AG10803 (cell line): ENCODE data around the gene SPEG.

Source experiments
- DNase-seq: peaks from one replicate; pipeline ENCODE4 v3.0.0; 2010; ENCODE audit warnings: low read depth
- H3K4me3 ChIP-seq: 2 replicates; pipeline ENCODE4 v1.5.1; 2011; ENCODE audit warnings: mild to moderate bottlenecking, low read length, control low read depth
- TF ChIP-seq, protein P1 (sequence below): conservative IDR thresholded peaks from 2 replicates; pipeline ENCODE4 v1.5.1; 2011; ENCODE audit warnings: mild to moderate bottlenecking, low read length, control low read depth, inconsistent platforms

The SPEG gene

DNA sequence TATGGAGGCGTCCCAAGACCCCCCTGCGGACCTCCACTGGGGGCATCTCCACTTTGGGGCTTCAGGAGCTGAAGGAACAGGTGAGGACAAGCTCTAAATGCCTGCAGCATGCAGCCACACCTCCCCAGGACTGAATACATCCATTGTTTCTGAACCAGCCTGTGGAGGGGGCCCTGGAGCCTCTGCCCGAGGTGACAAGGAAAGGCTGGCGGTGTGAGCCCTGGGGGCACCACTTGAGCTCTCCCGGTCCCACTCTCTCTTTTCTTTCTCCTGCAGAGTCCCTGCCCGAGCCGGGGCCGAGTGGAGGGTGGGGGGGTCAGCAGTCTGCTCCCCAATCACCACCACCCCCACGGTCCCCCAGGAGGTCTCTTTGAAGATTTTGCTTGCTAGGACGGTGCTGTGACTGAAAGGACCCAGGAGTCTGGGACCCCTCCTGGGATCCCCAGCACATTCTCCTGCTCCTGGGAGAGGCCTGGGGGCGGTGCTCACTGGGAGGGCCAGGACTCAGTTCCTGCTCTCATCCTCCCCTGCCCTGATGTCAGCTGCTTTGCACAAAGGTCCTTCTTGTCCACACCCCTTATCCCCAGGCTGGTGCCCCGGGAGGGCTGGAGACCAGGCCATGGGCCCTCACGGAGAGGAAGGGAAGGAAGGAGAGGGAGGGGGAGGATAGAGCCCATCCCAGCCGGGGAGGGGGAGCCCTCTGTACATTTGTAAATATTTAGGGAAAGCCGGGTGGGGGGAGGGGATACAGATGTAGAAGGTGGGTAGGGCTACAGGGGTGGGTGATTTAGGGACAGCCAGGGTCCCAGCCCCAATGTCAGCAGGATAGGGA lies 103.2 kb downstream of the SPEG start:
- DNase-seq: no peak
- TF ChIP-seq, protein P1, sequence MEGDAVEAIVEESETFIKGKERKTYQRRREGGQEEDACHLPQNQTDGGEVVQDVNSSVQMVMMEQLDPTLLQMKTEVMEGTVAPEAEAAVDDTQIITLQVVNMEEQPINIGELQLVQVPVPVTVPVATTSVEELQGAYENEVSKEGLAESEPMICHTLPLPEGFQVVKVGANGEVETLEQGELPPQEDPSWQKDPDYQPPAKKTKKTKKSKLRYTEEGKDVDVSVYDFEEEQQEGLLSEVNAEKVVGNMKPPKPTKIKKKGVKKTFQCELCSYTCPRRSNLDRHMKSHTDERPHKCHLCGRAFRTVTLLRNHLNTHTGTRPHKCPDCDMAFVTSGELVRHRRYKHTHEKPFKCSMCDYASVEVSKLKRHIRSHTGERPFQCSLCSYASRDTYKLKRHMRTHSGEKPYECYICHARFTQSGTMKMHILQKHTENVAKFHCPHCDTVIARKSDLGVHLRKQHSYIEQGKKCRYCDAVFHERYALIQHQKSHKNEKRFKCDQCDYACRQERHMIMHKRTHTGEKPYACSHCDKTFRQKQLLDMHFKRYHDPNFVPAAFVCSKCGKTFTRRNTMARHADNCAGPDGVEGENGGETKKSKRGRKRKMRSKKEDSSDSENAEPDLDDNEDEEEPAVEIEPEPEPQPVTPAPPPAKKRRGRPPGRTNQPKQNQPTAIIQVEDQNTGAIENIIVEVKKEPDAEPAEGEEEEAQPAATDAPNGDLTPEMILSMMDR: no peak
- no peak overlapping the region for H3K4me3 ChIP-seq

DNA sequence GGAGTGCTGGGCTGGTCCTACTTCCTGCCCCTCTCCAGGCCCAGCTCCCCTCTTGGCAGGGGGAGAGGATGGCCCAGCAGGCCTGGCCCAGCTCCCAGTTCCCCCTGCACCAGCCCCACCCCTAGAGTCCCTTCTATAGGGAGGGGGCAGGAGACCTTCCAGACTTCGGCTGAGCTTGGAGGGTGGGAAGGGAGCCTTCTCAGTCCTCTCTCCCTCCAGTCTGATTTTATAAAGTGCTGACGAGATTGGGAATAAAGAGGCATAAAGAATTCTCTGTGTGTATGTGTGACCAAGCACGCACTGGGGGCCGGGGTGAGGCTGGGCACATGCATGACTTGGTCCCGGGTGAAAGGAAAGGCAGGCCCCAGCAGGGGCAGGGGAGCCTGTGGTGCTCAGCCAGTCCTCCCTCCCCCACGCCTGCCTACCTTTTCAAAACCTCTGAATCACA lies 103.9 kb downstream of the SPEG start:
- DNase-seq: no peak
- no peak overlapping the region for H3K4me3 ChIP-seq
- TF ChIP-seq, protein P1: no peak

DNA sequence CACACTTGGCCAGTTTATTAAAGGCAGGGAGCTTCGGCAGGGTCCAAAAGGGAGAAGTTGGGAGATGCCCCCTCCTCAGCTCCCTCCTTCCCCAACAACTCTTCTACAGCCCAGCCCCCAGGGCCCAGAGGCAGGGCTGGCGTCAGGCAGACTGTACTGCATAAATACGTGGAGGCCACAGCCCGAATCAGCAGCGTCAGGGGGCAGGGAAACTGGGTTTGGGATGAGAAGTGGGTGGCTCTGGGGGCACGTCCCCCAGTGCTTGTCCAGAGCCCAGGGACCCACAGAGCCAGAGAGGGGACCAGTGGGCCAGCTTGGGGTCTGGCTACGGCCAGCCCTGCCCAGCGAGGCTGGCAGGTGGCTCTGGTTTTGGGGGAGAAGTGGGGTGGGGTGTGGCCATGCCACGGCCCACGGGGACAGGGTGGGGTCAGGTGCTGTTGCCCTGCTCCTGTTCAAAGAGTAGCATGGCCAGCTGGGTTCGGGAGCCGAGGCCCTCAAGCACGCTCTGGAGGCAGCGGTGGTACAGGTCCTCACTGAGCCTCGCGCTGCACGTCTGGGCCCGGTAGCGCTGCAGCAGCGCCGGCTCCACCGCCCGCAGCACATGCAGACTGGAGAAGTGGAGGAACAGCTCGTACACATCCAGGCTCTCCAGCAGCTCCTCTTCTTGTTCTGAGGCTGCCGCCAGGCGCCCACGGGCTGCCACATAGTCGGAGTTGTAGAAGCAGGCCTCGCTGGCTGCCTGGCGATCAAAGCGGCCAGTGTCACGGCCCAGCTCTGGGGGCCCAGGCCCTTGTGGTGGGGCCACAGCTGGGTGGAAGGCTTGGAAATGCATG lies 104.5 kb downstream of the SPEG start:
- H3K4me3 ChIP-seq: no peak overlapping the region
- DNase-seq: no peak
- TF ChIP-seq, protein P1: no peak

DNA sequence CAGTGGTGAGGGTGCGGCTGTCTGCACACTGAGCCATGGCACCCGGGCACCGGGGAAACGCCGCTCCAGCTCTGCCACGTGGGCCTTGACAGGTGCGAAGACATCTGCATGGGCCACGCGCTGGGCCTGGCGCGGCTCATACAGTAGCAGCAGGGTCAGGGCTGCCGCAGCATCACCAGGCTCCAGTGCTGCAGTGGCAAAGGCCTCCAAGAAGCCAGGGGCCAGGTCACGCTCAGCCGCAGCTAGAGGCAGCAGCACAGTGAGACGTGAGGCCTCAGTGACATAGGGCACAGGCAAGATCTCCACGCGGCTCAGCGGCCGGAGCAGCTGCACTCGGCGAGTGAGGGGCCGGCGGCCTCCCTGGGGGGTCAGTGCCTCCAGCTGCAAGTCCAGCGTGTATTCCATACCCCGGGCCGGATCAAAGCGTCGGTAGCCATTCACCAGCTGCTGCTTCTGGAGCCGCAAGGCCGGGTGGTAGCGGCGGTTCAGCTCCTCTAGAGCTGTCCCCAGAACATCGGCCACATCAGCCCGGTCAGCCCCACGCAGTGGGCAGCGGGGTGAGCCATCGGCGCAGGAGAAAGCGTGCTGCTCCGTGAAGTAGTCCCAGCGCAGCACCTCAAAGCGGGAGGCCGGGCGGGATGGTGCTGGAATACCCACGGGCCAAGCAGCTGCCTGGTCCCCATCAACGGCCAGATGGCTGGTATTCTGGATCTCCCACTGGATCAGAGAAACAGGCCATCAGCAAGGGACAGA lies 105.5 kb downstream of the SPEG start:
- H3K4me3 ChIP-seq: no peak overlapping the region
- TF ChIP-seq, protein P1: no peak
- no peak for DNase-seq

DNA sequence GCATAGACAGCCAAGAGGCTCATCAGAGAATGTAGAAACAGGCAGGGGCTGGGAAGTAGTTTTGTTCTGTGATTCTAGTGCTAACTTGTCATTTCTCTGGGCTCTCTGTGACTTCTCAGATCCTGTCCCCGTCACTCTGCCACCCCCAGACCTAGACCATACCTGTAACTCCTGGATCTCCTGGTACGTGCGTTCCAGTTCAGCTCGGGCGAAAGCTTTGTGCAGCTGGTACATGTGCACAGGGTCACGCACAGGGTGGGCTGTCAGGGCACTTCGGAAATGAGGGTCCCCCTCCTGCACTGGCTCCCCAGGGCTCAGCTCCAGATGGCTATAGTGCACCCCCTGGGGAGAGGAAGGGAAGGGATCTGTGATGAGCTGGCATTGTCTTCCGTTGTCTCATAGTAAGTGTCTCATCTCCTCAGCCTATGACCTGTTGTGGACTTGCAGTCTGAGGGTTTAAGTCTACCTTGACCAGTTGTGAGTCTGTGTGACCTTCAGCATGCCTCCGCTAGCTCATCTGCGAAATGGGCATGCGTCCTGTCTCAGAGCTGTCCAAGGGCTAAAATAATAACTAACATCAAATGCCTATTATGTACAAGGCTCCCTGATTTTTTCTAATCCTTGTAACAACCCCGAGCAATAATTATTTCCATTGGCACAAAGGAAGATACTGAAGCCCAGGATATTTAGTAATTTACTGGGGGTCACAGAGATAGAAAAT lies 106.3 kb downstream of the SPEG start:
- TF ChIP-seq, protein P1: no peak
- H3K4me3 ChIP-seq: no peak overlapping the region
- no peak for DNase-seq

DNA sequence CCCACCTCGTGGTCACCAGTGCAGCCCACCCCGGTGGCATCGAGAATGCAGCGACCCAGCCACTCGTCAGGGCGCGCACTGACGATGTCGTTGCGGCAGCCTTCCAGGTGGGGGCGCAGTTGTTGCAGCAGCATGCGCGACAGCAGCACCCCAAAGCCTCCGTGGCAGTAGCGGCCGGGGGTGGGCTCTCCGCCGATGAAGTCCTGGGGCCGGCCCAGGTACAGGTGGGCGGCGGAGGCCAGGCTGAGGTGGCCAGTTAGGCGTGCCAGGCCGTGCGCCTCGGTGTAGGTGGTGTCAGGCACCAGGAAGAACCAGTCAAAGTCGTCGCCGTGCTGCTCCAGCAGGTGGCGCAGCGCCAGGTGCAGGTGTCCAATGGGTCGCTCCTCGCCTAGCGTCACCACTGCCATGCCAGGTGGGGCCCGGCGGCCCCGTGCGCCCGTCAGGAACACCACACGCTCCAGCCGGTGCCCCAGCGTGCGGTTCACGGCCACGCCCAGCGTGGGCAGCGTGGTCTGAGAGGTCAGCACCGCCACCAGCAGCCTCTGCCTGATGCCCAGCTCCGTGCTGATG lies 107.1 kb downstream of the SPEG start:
- peak overlapping the region; percentile 71 for H3K4me3 ChIP-seq
- TF ChIP-seq, protein P1: peak; percentile 69
- DNase-seq: peak; percentile 37
